ENCODE data around the gene GPSM3.
"Not testable (repeated sequence)": the region's sequence is repeated elsewhere in the genome, so short reads cannot be mapped to it uniquely, and the experiment has no call there.

GPSM3 gene, protein sequence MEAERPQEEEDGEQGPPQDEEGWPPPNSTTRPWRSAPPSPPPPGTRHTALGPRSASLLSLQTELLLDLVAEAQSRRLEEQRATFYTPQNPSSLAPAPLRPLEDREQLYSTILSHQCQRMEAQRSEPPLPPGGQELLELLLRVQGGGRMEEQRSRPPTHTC

DNA sequence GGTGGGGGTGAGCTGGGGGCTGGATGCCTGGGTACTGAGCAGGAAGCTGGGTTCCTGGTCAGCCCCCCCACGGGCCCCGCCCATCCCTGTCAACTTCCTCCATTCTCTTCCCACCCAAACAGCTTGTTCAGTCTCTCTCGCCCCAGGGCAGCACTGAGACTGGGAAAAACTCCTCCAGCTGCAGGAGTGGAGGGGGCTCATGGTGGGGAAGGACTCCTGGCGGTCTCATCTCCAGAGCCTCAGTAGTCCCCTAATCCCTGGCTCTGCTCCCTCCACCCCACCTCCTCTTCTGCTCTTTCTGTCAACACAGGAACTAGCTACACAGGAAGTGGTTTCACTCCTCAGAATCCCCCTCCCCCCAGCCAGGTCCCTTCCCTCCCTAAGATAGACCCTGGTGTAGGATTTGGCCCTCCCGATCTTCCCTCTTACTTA is at the start of gene GPSM3:
TSS of gene GPSM3 (minus strand) at position 36 of the 432 bp plus-strand sequence. CDS start 130 bp downstream, outside the sequence.
- DNase-seq = no peak

DNA sequence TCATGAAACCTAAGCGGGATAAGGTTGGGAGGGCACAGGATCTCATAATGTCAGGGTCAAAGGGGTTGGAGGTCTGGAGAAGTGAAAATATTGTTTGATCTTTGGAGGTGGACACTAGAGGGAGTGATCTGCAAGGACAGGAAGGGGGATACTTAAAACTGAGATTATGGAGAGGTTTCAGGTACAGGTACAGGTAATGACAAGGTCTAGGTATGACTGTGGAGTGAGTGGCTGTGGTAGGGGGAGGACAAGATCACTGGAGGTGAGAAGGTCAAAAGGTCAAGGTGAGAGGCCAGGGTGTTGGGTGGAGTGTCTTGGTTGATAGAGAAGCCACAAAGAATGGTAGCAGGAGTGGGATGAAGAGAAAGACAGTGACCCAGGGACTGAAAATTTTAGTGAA is 48.2 kb upstream of the GPSM3 start:
- DNase-seq = no peak

DNA sequence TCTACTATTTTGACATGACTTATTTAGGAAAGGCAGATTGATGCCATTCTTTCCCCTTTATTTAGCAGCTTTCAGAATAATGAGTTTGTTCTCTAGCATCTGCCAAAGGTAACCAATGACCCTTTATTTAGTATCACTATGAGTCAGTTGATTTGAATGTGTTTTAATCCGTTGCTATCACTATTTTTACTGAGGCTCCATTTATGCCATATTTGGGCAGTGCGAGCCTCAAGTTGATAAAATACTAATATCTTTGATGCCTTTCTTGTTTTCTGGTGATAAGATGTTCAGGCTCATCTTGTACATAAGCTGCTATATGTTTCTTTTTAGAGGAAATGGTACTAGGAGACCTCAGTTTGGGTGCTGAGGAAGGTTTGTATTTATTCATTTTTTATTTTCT is 47.0 kb upstream of the GPSM3 start:
- no peak for DNase-seq

- DNase-seq = no peak
These were observed 42.5 kb upstream of the GPSM3 start for GRCh38 chr6:32234934-32235333.

- DNase-seq = no peak
These were observed 34.0 kb upstream of the GPSM3 start for GRCh38 chr6:32226434-32226833.

DNA sequence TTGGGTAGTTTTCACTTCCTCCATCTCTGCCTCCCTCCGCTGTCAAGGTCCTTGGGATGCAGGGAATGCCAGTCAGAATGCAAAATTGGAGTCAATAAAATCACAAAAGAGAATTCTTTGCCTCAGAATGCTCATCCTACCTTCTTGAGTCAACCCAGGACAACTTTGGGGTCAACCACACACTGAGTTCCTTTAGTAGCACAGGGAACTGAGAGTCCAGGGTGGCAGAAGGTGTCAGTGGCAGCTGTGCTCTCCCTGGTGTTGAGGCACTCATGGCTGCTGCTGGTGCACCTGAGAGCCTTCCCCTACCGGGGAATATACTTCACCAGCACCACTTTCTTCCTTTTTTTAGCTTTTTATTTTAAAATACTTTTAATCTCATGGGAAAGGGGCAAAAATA is 32.3 kb upstream of the GPSM3 start:
- DNase-seq = no peak

GRCh38 chr6:32223258-32224235 is 31.1 kb upstream of the GPSM3 start, which contains the start of gene NOTCH4:
TSS of gene NOTCH4 (minus strand) at chr6:32224067. CDS start at chr6:32223928, 139 bp downstream.
- no peak for DNase-seq

DNA sequence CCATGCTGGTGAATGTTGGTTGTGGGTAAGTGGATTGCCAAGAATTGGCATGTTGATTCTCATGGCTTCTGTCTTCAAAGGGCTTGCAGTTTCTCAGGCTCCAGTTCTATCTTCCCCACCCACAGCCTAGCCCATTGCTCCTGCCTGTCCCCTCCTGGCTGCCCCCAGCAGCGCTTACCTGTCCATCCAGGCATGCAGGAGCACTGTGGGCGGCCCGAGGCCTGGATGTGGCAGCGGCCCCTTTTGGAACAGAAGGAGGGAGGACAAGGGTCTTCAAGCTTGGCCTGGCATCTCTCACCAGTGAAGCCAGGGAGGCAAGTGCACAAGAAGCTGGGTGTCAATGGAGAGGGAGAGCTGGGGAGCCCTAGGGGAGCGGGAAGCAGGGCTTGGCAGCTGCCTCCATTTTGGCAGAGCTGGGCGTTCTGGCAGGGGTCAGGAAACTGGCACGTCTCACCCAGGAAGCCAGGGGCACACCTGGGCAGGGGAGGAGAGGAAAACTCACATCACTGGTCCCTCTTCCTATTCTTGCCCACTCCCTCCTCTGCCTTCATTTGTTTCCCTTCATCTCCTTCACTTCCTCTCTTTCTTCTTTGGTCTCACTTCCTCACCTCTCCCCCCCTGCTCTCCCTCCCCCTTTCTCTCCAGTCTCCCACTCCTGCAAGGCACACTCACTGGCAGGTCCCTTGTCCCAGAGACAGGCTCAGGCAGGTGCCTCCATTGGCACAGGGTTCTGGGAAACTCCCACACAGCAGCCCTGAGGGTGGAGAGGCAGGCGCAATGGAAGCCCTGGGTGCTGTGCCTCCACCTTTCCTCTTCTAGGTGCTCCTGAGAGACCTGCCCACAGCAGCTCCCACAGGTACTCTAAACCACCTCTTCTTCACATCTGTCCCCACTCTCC is 30.1 kb upstream of the GPSM3 start:
- no peak for DNase-seq

GRCh38 chr6:32220021-32220420 is 27.6 kb upstream of the GPSM3 start:
- DNase-seq = no peak

- no peak for DNase-seq
These were observed 25.7 kb upstream of the GPSM3 start for GRCh38 chr6:32218167-32218566.

DNA sequence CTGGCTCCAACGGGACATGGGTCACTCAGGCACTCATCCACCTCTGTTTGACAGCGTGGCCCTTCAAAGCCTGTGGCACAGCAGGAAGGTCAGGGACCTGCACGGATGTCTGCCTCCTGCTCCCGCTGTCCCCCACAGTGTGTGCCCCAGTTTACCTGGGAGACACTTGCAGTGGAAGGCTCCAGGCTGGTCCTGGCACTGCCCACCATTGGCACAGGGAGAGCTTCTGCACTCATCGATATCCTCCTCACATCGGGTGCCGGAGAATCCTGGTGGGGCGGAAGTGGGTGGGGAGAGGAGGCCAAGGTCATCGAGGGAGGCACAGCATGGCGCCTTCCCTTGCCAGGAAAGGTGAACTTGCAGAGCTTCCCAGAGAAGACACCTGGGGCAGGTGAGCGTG is 24.6 kb upstream of the GPSM3 start:
- no peak for DNase-seq

DNA sequence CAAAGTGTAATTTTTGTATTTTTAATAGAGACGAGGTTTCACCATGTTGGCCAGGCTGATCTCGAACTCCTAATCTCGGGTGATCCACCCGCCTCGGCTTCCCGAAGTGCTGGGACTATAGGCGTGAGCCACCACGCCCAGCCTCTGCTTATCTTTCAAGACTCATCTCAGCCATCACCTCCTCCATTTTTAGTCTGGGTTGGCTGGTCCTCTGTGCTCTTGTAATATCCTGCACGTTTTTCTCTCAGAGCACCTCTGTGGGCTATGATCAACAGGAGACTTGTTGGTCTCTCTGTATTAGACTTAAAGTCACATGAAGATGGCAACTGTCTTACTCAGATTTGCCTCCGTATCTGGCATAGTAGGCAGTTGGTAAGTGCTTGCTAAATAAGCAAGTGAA is 23.8 kb upstream of the GPSM3 start:
- no peak for DNase-seq

GRCh38 chr6:32215617-32216016 is 23.2 kb upstream of the GPSM3 start:
- no peak for DNase-seq

GRCh38 chr6:32214126-32214525 is 21.7 kb upstream of the GPSM3 start:
- DNase-seq = no peak

- DNase-seq = no peak
These were observed 21.2 kb upstream of the GPSM3 start for GRCh38 chr6:32213649-32214048.

DNA sequence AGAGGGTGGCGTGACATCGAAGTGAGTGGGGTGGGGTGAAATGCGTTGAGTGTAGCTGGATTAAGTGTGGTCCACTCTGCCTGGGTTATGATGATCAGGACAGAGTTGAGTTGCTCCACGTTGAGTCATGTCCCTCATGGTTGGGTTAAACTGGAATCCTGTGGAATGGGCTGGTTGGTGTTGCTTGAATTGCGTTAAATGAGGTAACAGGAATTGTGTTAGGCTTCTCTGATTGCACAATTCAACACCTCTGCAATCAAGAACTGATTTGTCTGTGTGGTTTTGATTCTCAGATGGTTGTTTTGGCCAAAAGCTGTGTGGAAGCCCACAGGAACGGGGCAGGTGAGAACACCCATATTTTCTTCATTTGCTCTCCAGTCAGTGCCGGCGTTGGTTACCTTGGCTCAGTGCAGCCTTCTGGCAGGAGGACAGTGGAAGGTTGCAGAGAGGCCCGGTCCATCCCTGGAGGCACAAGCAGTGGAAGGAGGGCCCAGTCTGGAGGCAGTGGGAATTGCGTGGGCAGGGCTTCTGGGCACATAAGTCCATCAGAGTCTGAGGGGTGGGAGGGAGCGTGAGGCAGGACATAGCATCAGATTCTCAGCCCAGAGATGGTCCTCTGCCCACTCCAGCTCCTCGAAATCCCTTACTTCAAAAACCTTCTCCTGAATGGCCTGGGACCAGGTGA is 19.8 kb upstream of the GPSM3 start:
- DNase-seq = no peak

GRCh38 chr6:32211432-32211831 is 19.0 kb upstream of the GPSM3 start:
- DNase-seq = not testable (repeated sequence)

- DNase-seq = no peak
These were observed 17.8 kb upstream of the GPSM3 start for GRCh38 chr6:32210191-32210601.

- DNase-seq = no peak
These were observed 16.6 kb upstream of the GPSM3 start for GRCh38 chr6:32208996-32209395.

DNA sequence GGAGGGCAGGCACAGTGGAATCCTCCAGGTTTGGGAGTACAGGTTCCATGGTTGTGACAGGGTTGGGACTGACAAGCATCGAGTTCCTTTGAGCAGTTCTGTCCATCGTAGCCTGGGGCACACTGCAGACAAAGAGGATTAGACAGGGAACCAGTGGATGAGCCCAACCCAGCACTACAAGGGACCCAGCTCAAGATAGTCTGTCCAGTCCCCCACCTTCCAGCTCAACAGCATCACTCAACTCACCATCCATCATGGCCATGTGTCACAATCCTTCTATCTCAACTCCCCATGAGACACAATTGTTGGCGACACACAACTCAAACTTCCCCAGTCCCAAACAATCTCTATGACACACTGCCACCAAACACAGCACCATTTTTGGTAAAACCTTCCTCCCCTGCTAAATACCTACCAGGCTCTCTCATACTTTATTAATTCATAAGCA is 11.8 kb upstream of the GPSM3 start:
- DNase-seq = no peak

DNA sequence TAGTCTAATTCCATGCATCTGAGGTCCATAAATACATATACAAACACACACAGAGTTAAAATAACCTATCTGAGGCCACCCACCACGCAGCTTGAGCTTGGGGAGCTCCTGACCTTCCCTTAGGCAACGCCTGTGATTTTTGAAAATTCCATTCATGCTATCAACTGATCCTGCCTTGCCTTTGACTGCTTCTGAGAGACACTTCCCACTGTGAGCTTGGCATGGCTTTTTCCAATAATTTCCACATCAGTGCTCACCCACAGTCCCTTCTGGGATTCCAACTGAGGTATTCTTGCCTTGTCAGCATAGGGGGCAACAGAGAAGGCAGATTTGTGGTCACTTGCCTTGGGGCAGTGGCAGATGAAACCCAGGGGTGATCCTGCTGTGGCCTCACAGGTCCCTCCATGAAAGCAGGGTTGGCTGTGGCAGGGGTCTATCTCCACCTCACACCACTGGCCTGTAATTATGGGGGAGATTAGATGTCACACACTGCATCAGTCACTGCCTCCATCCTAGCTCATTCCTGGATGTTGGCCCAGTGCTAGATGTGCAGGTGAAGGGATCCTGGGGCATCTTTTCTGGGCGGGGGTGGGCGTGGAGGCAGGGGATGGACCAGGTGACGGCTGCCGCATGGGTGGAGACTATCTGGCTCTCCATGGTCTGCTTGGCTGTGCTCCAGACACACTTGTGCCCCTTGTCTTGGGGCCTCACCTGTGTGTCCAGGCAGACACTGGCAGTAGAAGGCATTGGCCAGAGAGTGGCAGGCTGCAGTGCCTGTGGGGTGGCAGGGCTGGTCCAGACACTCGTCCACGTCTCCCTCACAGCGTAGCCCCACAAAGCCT is 11.2 kb upstream of the GPSM3 start:
- DNase-seq = no peak

Measured in NCI-H1105 treated with DMSO at 0.1 percent for 48 hours (cell line).